ENCODE measurements around the gene ERH.
A peak's percentile ranks its signal among the peaks of the same experiment; 100 is the strongest.

GRCh38 chr14:69398053-69398817 lies at the start of gene ERH, which contains the start of gene SLC39A9:
- TF ChIP-seq CTCF (IDR thresholded peaks at IDR 0.05 in 2 of 3, conservative IDR thresholded peaks at IDR 0.05 in 1 of 3; ENCODE audit: control insufficient read depth in 2 of 3, extremely low read depth in 1 of 3, insufficient read depth in 1 of 3, low read depth in 3 of 3, low read length in 3 of 3), result no peak
- no peak for TF ChIP-seq FOXM1 (IDR thresholded peaks at IDR 0.05; ENCODE audit: low read depth, low read length)
- TF ChIP-seq TAF1 (IDR thresholded peaks at IDR 0.05; ENCODE audit: borderline replicate concordance, low read depth, low read length), result peak; percentile 78
- peak; percentile 85; the same call in 1 of the 2 replicates for TF ChIP-seq POLR2AphosphoS2 (IDR thresholded peaks at IDR 0.05; ENCODE audit: low read depth, low read length)
- TF ChIP-seq SIN3A (IDR thresholded peaks at IDR 0.05; ENCODE audit: low read depth, low read length), result peak; percentile 79; the same call in 1 of the 2 replicates
- TF ChIP-seq NRF1 (conservative IDR thresholded peaks at IDR 0.05; ENCODE audit: low read depth, low read length), result no peak
- peak; percentile 30; the same call in 1 of the 2 replicates for TF ChIP-seq ZNF384 (IDR thresholded peaks at IDR 0.05; ENCODE audit: borderline replicate concordance, low read depth, low read length)
- TF ChIP-seq POLR2A (IDR thresholded peaks at IDR 0.05; ENCODE audit: low read depth, low read length), result peak; percentile 91
- TF ChIP-seq NKRF (conservative IDR thresholded peaks at IDR 0.05), result peak; percentile 82; the same call in 1 of the 2 replicates
